ENCODE results near the gene CSTPP1. TPM values are rescaled to one million over a fixed set of nuclear protein-coding genes. Genes with fewer than 3 reads are reported as not detected.

Gene CSTPP1
- total RNA-seq, 1 experiment from 2014 or later = 5.2 TPM

DNA sequence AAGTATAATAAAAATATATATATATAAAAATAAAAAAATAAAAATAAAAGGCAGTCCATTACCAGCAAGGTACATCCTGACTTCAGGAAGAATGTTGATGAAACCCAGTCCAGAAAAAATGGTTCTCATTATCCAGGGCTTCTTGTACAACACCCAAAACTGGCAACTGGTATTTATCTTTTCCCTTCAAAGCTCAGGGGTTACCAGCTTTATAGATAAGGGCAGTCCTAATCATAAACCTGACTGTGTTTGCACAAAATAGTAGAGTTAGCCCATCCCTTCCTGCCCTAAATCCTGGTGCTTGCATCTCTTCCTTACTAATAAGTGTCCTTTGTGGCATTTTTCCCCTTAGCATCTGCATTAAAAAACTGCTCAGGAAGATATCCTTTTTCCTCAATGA, 97.5 kb downstream of the CSTPP1 start:
- Histone ChIP-seq H3K36me3 (no peaks in the 10 kb centered on the region), H3K27me3 (no peaks in the 10 kb centered on the region), H3K4me3 (no peak overlapping the region), H3K9me3 (no peaks in the 10 kb centered on the region; the same call in 1 of the 2 replicates)
- no peak for DNase-seq

DNA sequence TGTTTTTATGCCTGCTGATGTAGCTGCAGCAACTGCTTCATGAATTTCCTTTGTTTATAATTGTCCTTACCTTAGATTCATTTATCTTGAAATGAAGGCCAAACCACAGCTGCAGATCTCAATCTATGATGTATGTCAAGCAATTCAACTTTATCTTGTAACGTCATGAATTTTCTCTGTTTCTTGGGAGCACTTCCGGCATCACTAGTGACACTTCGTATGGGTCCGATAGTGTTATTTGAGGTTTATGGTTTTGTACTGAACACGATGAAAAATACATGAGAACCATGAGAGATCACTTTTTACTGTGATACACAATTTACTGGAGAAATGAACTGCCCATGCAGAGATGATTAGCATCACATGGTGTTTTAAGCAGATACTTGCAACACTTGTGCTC, 98.5 kb downstream of the CSTPP1 start:
- Histone ChIP-seq H3K27me3 (no peaks in the 10 kb centered on the region), H3K36me3 (no peaks in the 10 kb centered on the region), H3K4me3 (no peak overlapping the region), H3K9me3 (no peaks in the 10 kb centered on the region; the same call in 1 of the 2 replicates)
- no peak for DNase-seq

DNA sequence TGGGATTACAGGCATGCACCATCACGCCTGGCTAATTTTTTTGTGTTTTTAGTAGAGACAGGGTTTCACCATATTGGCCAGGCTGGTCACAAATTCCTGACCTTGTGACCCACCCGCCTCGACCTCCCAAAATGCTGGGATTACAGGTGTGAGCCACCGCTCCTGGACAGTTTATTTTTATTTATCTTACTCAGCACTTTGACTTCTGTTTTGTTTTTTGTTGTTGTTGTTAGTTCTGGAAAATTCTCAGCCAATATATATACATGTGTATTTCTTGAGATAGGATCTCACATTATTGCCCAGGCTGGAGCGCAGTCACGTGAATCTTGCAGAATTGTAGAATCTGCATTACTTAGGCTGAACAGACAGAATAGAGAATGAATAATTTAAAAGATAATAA, 107.6 kb downstream of the CSTPP1 start:
- H3K4me3 ChIP-seq = no peak overlapping the region
- DNase-seq = no peak
- H3K27me3 ChIP-seq = no peaks in the 10 kb centered on the region
- H3K36me3 ChIP-seq = no peaks in the 10 kb centered on the region
- H3K9me3 ChIP-seq = no peaks in the 10 kb centered on the region

DNA sequence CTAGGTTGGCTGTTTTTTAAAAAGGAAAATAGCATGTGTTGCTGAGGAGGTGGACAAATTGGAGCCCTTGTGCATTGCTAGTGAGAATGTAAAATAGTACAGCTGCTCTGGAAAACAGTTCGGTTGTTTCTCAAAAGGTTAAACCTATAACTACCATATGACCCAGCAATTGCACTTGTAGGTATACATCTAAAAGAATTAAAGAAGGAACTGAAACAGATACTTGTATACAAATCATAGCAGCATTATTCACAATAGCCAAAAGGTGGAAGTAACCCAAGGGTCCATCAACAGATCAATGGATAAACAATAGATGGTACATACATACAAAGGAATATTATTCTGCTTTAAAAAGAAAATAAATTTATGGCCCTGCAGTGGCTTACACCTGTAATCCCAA, 111.4 kb downstream of the CSTPP1 start:
- Histone ChIP-seq H3K9me3 (no peaks in the 10 kb centered on the region), H3K27me3 (no peaks in the 10 kb centered on the region), H3K4me3 (no peak overlapping the region), H3K36me3 (no peaks in the 10 kb centered on the region)
- no peak for DNase-seq

DNA sequence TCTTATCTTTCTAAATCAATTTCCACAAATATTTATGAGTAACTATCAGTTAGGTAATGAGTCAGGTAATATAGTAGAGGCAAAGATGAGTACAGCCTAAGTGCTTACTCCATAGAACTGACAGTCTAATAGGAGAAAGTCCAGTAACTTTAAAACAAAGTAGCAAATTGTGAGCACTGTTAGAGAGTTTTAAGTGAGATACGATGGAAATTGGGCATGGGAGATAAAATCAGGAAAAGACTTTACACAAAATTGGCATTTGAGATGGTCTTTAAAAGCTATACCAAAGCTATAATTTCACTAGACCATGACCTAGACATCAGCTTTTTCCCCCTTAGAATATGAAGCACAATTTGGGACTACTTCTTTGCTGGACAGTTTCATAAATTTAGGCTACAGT, 113.7 kb downstream of the CSTPP1 start:
- no peak for DNase-seq
- Histone ChIP-seq H3K9me3 (no peaks in the 10 kb centered on the region), H3K36me3 (no peaks in the 10 kb centered on the region), H3K4me3 (no peak overlapping the region), H3K27me3 (no peaks in the 10 kb centered on the region)

DNA sequence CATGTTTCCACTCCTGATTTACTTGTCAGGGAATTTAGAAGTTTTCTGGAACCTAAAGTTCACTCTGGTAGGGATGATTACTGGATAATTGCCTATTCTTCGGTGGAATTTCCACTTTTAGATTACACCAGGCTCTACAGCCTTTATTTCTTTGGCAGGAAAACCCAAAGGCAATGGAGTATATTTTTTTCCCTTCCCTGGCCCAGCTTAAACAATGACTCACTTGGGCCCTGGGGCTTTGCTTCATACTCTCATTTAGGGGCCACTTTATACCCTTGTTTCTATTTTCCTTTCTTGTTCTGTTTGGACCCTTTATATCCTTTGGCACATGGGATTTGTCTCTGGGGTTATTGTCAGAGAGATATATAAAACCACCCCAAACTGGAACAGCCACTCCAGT, 114.7 kb downstream of the CSTPP1 start:
- Histone ChIP-seq H3K36me3 (no peaks in the 10 kb centered on the region), H3K9me3 (no peaks in the 10 kb centered on the region), H3K27me3 (no peaks in the 10 kb centered on the region), H3K4me3 (no peak overlapping the region)
- peak; percentile 38 for DNase-seq

DNA sequence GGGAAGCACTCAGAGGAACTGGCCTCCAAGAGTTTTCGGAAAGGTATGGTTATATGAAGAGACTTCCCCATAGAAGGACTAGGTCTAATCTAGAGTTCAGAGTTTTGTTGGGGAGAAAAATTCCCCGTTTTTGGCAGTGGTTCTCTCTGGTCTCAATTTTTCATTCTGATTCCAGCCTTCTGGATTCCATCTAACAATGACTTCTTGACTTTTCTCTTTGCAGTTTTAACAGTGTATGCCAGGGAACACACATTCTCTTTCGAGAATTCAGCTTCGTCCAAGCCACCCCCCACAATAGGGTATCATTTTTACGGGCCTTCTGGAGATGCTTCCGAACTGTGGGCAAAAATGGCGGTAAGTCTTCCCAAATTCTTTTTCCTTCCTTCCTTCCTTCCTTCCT, 115.6 kb downstream of the CSTPP1 start:
- H3K36me3 ChIP-seq = no peaks in the 10 kb centered on the region
- no peaks in the 10 kb centered on the region for H3K9me3 ChIP-seq
- H3K4me3 ChIP-seq = no peak overlapping the region
- H3K27me3 ChIP-seq = no peaks in the 10 kb centered on the region
- DNase-seq = no peak

DNA sequence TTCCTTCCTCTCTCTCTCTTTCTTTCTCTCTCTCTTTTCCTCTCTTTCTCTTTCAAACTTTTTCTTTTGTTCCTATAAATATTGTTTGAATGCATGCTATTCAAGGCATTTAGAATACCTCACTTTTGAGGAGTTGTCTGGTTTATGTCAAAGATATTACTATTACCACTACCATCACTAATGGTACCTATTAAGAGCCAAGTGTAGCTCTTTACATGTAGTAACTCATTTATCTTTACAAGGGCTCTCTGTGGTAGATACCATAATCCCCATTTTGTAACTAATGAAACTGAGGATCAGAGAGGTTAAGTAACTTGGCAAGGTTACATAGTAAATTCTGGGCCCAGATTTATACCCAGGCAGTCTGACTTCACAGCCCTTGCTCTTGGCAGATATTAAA, 116.0 kb downstream of the CSTPP1 start:
- DNase-seq = no peak
- H3K9me3 ChIP-seq = no peaks in the 10 kb centered on the region
- H3K36me3 ChIP-seq = no peaks in the 10 kb centered on the region
- no peaks in the 10 kb centered on the region for H3K27me3 ChIP-seq
- no peak overlapping the region for H3K4me3 ChIP-seq

DNA sequence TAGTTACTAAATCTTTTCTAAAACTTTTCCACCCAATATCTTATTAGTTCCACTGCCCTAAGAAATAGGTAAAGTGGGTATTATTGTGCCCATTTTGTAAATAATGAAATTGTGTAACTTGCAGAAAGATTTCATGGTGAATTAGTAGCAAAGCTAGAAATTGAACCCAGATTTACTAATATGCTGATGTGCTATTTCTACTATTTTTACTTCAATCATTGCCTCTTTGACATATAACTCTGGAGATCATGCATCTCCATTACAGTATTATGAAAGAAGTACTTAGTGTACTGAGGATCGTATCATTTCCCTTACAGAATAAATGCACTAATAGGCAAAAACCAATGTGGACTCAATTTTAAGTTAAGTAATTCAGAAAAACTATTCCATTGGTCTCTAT, 119.0 kb downstream of the CSTPP1 start:
- DNase-seq = no peak
- H3K27me3 ChIP-seq = no peaks in the 10 kb centered on the region
- no peak overlapping the region for H3K4me3 ChIP-seq
- peaks cover 3% of the 10 kb centered on the region; the same call in 1 of the 2 replicates for H3K36me3 ChIP-seq
- H3K9me3 ChIP-seq = no peaks in the 10 kb centered on the region

DNA sequence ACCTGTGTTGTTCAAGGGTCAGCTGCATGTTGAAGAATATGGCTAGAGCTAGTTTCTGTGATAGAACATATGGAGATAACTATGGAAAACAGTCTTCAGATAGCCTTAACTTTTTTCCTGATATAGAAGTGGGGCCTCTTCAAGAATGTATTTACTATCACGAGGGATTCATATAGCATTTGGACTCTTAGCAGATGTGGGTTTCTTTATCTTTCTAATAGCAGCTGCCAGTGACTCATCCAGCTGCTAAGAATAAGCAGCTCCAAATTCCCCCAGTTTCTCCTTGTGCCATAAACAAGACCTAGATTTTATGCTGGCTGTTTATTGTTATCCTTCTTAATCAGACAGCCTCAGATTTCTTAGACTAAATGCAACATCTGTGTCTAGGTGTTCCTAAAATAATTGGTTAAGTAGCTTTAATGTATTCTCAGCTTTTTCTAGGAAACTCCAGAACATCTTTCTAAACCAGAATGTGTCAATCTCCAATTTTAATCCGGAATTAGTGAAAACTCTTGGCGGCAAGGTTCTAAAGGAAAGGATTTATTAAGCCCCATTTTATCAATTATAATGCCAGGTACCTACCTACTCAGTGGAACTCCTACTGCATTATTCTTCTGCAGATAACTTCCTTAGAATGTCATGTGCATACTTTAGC, 119.8 kb downstream of the CSTPP1 start:
- Histone ChIP-seq H3K27me3 (no peaks in the 10 kb centered on the region), H3K36me3 (peaks cover 3% of the 10 kb centered on the region; the same call in 1 of the 2 replicates), H3K4me3 (no peak overlapping the region), H3K9me3 (no peaks in the 10 kb centered on the region)
- peak; percentile 17 for DNase-seq

DNA sequence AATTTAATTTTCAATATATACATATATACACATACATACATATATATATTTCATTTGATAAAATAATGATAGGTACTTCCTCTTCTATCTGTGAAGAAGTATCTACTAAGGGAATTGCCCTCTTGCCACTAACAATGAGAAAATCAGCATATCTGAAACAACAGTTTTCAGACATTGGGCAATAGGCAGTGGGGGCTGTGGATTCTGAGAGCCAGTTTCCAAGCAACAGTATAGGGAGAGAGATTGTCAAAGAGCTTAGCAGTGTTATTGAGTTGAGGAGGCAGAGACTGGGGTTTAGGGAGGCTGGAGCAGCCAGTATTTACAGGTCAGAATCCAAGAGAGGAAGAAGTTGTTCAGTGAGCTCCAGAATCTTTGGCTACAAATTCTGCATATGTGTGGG, 120.8 kb downstream of the CSTPP1 start:
- Histone ChIP-seq H3K4me3 (no peak overlapping the region), H3K36me3 (peaks cover 3% of the 10 kb centered on the region; the same call in 1 of the 2 replicates), H3K27me3 (no peaks in the 10 kb centered on the region), H3K9me3 (no peaks in the 10 kb centered on the region)
- no peak for DNase-seq

DNA sequence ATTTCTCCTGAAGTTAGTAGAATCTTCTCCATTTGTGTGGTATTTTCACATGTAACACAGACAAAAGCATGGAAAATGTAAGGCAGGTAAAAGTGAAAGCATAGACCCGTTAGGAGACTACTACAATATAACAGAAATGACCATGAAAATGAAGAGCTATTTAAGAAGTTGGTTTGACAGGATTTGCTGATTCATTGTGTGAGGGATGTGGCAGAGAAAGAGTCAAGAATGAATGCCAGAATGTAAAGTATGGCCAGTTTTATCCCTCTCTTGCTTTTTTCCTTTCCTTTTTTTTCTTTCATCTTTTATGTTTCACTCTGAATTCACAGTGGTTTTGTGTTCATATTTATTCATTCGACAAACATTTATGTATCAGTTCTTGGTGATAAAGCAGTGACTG, 124.2 kb downstream of the CSTPP1 start:
- no peak for DNase-seq
- Histone ChIP-seq H3K27me3 (no peaks in the 10 kb centered on the region), H3K36me3 (peaks cover 3% of the 10 kb centered on the region; the same call in 1 of the 2 replicates)

DNA sequence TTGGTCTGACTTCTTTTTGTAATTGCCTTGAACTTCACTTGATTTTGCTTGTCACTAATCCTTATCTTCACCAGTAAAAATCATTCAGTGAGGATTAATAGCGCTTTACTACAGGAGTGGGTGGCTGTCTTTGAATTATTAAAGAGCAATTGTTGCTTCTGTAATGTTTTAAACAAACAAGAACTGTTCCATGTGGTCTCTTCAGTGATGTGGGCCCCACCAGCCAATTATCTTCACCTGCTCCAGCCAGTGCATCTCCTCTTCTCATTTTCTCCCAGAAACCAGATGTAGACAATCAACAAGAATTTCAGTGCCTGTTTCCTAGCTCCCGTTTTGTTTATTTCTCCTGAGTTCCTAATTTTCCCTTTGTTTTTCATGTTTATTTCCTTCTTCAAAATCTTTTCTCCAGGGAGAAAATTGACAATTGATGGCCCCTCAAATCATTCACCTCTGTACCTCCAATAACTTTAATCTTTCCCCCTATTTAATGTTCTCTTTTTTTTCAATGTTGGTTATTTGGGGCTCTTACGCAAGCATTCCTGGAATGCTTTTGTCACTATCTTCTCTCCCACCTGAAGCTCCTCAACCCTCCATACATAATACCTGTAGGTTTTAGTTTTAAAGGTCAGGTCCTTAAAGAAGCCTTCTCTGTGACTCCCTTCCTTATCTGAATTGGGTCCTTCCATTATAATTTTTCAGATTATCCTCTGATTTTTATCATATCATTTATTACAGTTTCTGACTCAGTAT, 125.0 kb downstream of the CSTPP1 start:
- DNase-seq = no peak
- Histone ChIP-seq H3K9me3 (no peaks in the 10 kb centered on the region), H3K4me3 (no peak overlapping the region)

More for the DNA sequence above, 124.2 kb downstream of the CSTPP1 start:
- H3K4me3 ChIP-seq = no peak overlapping the region
- no peaks in the 10 kb centered on the region for H3K9me3 ChIP-seq

DNA sequence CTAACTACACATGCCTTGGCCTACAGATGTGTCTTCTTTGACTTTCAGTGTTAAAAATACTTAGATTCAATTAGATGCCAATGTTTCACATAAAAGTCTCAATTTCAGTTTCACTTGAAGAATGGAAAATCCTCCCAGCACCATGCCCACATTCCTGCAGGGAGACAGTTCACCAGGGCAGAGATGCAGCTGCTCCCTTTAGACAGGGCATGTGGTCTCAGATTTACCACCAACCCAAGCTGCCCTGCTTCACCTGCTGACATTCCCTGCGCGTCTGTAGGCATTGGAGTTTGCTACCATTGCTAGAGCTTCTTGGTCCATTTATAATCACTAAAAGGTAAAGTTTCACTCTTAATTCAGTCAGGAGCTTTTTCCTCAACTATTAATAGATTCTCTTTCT, 126.2 kb downstream of the CSTPP1 start:
- Histone ChIP-seq H3K4me3 (no peak overlapping the region), H3K36me3 (peaks cover 3% of the 10 kb centered on the region; the same call in 1 of the 2 replicates), H3K9me3 (no peaks in the 10 kb centered on the region), H3K27me3 (no peaks in the 10 kb centered on the region)
- no peak for DNase-seq

More for the DNA sequence above, 125.0 kb downstream of the CSTPP1 start:
- no peaks in the 10 kb centered on the region for H3K27me3 ChIP-seq
- H3K36me3 ChIP-seq = peaks cover 3% of the 10 kb centered on the region; the same call in 1 of the 2 replicates

DNA sequence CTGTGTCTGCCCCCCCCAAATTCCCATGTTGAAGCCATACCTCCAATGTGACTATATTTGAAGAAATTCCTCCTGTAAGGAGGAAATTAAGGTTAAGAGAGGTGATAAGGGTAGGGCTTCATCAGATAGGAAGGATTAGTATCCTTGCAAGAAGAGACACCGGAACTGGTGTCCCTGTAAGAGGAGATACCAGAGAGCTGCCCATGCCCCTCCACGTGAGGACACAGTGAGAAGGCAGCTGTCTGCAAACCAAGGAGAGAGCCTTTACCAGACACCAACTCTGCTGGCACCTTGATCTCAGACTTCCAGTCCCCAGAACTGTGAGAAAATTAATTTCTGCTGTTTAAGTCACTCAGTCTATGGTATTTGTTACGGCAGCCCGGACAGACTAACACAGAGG, 130.8 kb downstream of the CSTPP1 start:
- no peak overlapping the region for H3K4me3 ChIP-seq
- no peak for DNase-seq
- H3K9me3 ChIP-seq = no peaks in the 10 kb centered on the region
- no peaks in the 10 kb centered on the region for H3K36me3 ChIP-seq
- H3K27me3 ChIP-seq = no peaks in the 10 kb centered on the region

DNA sequence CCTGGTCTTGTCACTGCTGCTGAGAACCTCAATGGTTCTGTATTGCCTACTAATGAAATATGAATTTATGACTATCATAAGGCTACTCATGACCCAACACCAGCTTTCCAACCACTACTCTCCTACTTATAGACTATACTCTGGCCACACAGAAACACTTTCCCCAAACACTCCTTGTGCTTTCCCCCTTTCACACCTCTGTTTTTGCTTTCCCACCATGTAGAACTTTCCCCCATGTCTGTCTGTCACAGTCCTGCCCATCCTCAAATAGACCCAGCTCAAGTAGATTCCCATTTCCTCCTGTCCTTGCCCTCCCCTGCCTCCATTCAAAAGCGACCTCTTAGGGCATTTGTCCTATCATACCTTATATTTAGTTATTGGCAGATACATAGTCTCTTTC, 134.2 kb downstream of the CSTPP1 start:
- Histone ChIP-seq H3K4me3 (no peak overlapping the region), H3K36me3 (no peaks in the 10 kb centered on the region), H3K9me3 (no peaks in the 10 kb centered on the region), H3K27me3 (no peaks in the 10 kb centered on the region)
- no peak for DNase-seq

DNA sequence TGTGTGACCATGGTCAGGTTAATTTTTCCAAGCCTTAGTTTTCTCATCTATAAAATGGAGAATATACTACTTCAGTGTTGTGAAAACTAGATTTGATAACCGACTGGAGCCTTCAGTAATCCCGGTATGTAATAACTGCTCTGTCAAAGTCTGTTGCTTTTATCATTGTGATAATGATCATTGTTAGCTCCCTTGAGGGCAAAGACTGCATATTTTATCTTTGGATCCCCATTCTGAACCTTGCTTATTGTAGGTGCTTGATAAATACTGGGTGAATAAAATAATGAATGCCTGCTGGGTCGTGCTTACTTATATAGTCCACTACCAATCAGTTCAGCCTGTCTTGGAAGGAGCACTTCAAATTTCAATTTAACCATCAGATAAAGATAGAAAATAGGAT, 134.8 kb downstream of the CSTPP1 start:
- H3K27me3 ChIP-seq = no peaks in the 10 kb centered on the region
- no peaks in the 10 kb centered on the region for H3K9me3 ChIP-seq
- no peaks in the 10 kb centered on the region for H3K36me3 ChIP-seq
- no peak for DNase-seq
- no peak overlapping the region for H3K4me3 ChIP-seq

DNA sequence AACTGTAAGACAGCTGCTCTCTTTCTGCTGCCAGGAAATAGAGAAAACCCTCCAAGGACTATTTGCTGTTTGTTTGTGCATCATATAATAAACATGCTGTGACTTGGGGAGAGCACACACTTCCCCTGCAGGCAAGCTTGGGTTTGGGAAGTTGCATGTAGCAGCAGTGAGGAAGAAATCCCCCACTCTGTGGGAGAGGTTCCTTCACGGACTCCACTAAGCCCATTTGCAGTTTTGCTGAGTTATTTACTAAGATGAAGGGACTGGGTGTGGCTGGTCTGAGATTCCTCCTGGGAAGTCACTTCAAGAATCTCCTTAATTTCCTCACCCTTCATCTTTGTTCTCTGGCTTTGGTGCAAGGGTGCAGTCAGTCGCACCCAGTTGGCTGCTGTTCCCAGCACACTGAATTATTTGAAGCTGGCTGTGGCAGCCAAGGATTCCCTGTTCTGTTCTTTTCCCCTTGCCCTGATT, 135.3 kb downstream of the CSTPP1 start:
- H3K27me3 ChIP-seq = no peaks in the 10 kb centered on the region
- no peaks in the 10 kb centered on the region for H3K36me3 ChIP-seq
- H3K4me3 ChIP-seq = no peak overlapping the region
- no peaks in the 10 kb centered on the region for H3K9me3 ChIP-seq
- DNase-seq = no peak
